ENCODE measurements around the gene TNFAIP8L3.

TNFAIP8L3 gene

GRCh38 chr15:51030649-51031316 is 63.9 kb downstream of the TNFAIP8L3 start:
- ChIA-PET POLR2A (no interaction called here), CTCF (no interaction called here)
- DNase-seq (ENCODE audit: extremely low spot score): no peak
- no peak for TF ChIP-seq CTCF (IDR thresholded peaks at IDR 0.05; ENCODE audit: control extremely low read depth, extremely low read depth, low read depth, missing control alignments)

- CTCF ChIA-PET: interaction anchor here (0.9 to 2.6 kb wide), 3 partner anchors 12 to 57 kb away, joined by 3 to 5 read pairs (median 3); no protein-coding TSS in a partner anchor
- no peak for DNase-seq (ENCODE audit: extremely low spot score)
- TF ChIP-seq CTCF (IDR thresholded peaks at IDR 0.05; ENCODE audit: control extremely low read depth, extremely low read depth, low read depth, missing control alignments): no peak
- POLR2A ChIA-PET: no interaction called here
These were observed 69.3 kb downstream of the TNFAIP8L3 start for GRCh38 chr15:51025454-51025846.

- ChIA-PET POLR2A (no interaction called here), CTCF (interaction anchor here (0.9 to 2.6 kb wide), 3 partner anchors 12 to 56 kb away, joined by 3 to 5 read pairs (median 3); no protein-coding TSS in a partner anchor)
- no peak for TF ChIP-seq CTCF (IDR thresholded peaks at IDR 0.05; ENCODE audit: control extremely low read depth, extremely low read depth, low read depth, missing control alignments)
- no peak for DNase-seq (ENCODE audit: extremely low spot score)
These were observed 69.8 kb downstream of the TNFAIP8L3 start for GRCh38 chr15:51024735-51025453.

- ChIA-PET POLR2A (no interaction called here), CTCF (interaction anchor here (2.6 kb wide), 1 partner anchor 10 kb away, joined by 5 read pairs; no protein-coding TSS in a partner anchor)
- no peak for DNase-seq (ENCODE audit: extremely low spot score)
- TF ChIP-seq CTCF (IDR thresholded peaks at IDR 0.05; ENCODE audit: control extremely low read depth, extremely low read depth, low read depth, missing control alignments): no peak
These were observed 71.2 kb downstream of the TNFAIP8L3 start for GRCh38 chr15:51023499-51023898.

- POLR2A ChIA-PET: no interaction called here
- CTCF ChIA-PET: no interaction called here
- TF ChIP-seq CTCF (IDR thresholded peaks at IDR 0.05; ENCODE audit: control extremely low read depth, extremely low read depth, low read depth, missing control alignments): no peak
- DNase-seq (ENCODE audit: extremely low spot score): no peak
These were observed 72.5 kb downstream of the TNFAIP8L3 start for GRCh38 chr15:51022206-51022605.

GRCh38 chr15:51016615-51017014 is 78.1 kb downstream of the TNFAIP8L3 start:
- POLR2A ChIA-PET: no interaction called here
- no peak for DNase-seq (ENCODE audit: extremely low spot score)
- TF ChIP-seq CTCF (IDR thresholded peaks at IDR 0.05; ENCODE audit: control extremely low read depth, extremely low read depth, low read depth, missing control alignments): no peak
- CTCF ChIA-PET: interaction anchor here (1.0 kb wide), 1 partner anchor 47 kb away, joined by 3 read pairs; no protein-coding TSS in a partner anchor

Measured in GM10248 (cell line).